Hematopoietic multipotent progenitor cell treated with erythropoietin and hydrocortisone succinate and interleukin-3 and kit ligand, for 17 days (in vitro differentiated cells): ENCODE data around the gene RELL2.
"Not testable (repeated sequence)": the region's sequence is repeated elsewhere in the genome, so short reads cannot be mapped to it uniquely, and the experiment has no call there.

ENCODE experiments used
- DNase-seq: peaks from one replicate; pipeline ENCODE4 v3.0.0-alpha.2; 2015; ENCODE audit warnings: low spot score

Gene RELL2, protein sequence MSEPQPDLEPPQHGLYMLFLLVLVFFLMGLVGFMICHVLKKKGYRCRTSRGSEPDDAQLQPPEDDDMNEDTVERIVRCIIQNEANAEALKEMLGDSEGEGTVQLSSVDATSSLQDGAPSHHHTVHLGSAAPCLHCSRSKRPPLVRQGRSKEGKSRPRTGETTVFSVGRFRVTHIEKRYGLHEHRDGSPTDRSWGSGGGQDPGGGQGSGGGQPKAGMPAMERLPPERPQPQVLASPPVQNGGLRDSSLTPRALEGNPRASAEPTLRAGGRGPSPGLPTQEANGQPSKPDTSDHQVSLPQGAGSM

DNA sequence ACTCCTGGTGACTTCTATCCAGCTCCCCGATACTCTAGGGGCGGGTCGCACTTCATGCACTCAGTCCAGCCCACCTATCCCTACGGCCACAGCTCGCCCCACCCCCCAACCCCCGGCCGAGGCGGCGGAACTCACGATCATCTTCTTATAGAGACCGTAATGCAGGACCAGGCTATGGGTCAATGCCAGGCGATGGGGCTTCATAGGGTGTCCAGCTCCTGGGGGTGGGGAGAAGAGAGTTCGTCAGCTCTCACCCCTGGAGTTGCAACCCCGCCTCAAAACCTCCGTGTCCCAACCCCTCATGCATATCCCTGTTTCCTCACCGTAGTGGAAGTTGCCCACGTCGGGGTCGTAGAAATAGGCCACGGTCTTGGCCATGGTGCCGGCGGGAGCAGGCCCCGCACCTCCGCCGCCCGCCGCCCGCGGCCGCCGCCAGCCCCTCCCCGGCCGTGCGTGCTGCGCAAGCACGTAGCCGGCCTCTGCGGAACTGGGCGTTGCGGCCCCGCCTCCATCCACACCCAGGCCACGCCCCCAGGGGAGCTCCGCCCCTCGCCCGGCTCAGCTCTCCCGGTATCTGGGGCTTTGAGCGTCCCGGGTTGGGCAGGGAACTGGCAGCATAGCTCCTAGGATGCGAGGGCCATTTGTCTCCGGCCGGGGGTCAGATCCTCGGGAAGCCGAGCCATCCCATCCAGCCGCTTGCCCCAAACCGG lies at the start of gene RELL2, which contains the start of gene HDAC3:
Gene RELL2 (plus strand): TSS at position 585 of the 710 bp plus-strand sequence. CDS start 1,229 bp downstream, outside the sequence.
Gene HDAC3 (minus strand): TSS at position 437 of the 710 bp plus-strand sequence. CDS start 59 bp downstream, at position 378.
- DNase-seq: peak; percentile 94

DNA sequence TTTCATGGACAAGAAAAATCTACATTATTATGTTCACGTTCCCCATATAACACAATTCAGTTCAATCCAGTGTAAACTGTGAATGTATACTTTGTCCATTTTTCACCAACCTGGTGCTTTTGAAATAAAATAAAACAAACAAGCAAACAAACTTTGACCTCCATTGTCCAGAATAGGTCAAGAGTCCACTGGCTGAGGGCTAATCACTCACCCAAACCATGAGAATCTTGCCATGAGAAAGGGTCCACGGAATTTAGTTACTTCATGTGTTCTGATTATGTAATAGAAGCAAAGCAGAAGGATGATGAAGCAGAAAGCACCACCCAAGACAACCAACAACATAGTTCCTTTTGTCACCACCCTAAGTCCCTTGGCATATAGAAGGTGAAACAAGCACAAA lies 46.7 kb upstream of the RELL2 start:
- DNase-seq: no peak

DNA sequence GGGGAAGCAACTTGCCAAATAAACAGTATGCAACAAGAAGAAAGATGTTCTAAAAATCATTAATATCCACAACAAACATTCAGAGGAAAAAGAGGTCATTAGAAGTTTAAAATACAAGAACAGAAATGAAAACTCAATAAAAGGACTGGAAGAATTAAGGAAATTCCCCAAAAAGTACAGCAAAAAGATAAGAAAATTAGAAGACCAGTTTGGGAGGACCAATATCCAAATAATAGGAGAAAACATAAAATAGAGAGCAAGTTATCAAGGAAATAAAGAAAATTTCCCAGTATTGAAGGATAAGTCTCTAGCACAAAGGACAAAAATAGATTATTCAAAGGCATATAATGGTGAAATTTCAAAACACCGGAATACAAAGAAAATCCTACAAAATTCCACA lies 39.9 kb upstream of the RELL2 start:
- DNase-seq: no peak

DNA sequence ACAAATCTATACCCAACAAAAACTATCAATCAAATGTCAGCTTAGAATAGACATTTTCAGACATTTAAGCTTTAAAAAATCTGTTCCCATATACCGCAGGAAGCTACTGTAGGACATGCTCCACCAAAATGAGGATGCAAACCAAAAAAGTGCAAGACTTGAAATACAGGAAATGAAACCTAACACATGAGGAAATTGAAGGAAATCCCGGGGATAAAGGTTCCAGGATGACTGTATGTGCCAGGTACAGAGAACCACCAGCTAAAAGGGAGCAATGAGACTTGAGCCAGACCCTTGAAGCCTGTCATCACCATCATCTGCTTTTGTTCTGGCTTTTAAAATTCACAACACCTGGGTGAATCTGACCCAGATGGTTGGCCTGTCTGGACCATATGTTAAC lies 39.4 kb upstream of the RELL2 start:
- DNase-seq: no peak

DNA sequence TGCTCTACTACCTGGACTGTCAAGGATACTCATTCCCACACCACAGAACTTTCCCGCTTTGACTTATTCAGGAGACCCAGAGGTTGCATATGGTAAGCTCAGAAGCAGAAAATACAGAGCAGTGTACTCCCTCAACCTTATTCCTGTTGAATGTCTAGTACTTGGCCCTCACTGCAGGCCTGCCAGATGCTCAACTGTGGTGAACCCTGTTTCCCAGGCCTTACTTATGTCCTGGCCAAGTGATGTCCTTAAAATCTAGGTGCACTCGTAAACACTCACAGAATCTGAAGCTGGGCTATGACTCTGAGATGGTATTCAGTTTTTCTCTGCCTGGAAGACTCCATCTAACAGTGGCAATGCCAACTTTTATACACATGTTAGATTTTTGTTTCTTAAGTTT lies 39.0 kb upstream of the RELL2 start:
- DNase-seq: no peak

DNA sequence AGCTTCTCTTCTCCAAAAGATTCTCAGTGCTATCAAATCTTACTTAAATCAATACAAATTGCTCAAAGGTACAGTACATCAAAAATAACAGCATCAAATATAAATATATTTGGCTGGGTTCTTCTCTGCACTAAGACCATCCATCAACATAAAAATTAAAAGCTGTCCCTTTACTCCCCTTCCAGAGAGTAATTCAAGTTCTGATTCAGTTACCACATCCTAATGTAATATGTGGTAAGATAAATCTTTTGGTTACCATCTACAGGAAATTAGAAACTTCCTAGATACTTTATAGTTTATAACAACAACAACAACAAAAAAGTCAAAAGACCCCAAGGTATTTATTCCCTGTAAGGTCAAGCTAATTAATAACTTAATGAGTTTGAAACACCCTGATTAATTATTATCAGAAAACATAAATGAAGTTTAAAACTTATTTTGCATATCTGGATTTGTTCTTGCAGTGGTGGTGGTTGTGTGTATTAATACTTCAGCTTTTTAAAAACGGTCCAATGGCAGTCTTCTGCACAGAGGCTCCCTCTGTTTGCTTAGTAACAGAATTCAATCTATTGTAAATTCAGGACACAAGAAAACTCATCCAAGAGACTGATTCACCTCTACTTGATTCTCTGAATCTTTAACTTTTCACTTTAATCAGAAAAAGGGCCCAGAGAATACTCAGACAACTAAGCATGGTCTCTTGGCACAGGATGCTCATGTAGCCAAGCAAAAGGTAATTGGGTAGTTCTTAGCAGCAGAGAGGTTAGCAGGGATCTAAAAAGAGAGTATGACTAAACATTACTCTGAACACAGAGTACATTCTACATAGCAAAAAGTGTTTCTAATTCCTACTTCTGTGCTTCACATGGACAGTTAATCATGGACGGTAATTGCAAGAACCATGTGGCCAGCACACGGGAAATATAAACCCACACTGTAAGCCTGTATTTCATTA lies 38.1 kb upstream of the RELL2 start:
- no peak for DNase-seq

DNA sequence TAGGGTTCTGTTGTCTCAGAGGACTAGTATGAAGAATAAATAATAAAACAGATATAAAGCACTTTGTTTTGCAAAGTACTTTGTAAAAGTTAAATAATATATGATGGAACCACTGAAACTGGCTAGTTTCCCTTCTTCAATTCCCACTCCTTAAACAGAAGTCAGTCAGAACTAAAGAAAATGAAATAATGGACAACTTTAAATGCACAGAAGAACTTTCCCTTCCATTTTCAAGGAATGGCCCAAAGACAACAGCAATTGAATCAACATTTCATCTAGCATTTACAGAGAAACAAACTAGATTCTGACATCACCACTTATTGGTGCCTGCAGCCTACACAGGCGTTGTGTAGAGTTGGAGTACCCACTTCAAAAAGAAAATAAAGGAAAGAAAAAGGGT lies 34.2 kb upstream of the RELL2 start:
- no peak for DNase-seq

DNA sequence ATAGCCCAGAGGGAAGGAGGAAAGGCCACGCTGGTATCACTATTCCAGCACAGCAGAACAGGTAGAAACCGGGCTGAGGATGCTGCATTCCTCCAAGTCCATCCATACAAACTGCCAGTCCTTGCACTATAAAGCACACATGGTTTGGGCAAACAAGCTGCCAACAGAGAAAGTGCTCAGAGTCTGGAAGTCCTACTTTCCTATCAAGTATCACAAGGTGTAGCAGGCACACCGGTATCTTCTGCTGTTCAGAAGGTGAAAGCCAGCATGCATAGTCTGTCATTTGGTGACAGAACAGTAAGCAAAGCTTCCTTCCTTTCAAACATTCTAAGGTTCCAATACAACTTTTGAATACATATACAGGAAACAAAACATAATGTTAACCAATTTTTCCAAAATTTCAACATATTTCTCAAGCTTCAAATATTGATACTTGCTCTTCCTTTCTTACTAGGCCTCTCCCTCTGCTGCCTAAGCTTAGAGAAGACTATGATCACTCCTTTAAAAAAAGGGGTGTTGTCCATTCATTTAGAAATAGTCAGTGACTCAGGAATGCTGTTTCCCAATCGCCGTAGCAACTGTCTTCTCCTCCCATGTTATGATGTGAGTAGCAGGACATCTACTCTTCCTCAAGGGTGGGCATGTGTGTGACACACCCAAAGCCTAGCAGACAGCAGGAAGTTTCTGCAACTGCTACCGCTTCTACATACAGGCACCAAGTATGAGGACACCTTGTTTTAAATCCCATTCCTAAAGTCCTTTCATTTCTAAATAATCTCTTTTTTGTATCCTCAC lies 32.7 kb upstream of the RELL2 start:
- DNase-seq: peak; percentile 67

DNA sequence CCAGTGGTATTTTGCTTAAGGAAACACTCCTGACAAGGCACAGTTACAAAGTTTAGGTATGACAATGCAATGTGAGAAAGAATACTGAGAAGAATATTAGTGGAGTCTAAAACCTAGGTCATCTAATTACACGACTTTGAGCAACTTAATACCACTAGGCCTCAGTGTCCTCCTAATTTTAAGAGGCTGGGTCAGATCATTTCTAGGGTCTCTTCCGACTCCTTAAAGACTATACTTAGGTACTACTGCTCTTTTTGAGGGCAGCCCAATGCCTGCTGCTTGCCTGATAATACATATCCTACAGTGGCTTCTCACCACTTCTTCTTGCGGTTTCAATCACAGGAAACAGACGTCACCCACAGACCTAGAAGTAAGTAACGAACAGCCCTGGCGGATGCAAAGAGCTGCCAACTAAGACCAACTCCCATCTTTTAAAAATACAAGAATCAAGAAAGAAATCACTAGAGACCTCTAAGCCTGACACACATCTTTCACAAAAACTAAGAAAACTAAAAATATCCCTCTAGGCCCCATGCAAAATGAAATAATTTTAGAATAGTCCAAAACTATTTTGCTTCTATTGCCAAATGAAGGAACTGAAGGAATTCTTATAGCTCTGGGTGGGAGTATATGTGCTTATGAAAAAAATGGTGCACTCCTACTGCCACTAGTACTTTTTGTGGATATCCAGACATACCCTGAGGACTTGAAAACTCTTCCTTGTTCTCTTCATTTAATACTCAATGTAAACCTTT lies 31.1 kb upstream of the RELL2 start:
- peak; percentile 42 for DNase-seq

DNA sequence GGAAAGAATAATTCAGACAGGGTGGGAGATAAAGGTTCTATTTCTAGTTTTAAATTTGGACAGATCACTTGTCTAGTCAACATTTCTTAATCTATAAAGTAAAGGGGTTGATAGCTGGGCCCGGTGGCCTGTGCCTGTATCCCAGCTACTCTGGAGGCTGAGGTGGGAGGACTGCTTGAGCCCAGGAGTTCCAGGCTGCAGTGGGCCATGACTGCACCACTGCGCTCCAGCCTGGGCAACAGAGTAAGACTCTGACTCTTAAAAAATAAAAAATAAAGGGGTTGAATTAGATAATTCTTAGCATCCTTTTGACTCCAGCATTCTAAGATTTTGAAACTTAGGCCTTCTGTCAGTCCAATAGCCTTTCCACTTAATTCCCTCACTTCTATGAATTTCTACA lies 28.8 kb upstream of the RELL2 start:
- no peak for DNase-seq

DNA sequence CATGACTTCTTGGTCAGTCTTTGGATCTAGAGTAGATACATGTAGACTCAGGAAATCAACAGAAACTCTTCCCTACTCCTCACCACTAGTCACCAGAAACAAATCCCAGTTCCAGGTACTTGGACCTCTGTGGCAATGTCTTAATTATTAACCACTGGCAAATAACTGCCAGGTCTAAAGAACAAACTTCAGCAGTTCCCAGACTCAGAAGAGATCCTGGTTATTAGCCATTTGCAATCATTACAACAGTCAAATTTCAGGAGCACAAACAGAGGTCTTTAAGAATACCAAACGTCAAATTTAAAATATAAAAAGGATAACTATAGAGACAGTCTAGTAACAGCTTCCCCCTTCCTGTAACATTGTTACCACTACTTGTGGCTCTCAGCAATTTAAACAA lies 28.2 kb upstream of the RELL2 start:
- no peak for DNase-seq

DNA sequence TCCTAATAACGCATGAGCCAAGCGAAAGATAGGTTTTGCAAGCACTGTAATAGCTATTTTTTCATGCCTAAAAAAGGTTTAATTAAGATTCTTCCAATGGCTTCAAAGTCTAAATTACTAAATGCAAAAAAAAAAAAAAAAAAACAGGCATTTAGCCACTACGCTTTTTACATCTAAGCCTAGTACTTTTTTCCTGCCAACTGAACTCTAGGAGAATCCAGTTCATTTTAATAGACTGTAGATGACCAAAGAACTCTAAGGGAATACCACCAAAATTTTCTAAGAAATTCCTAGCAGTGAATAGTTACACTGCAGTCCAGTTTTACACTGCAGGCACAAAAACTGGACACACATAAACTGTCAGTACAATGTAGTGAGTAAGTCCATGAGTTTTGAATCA lies 27.8 kb upstream of the RELL2 start:
- DNase-seq: no peak

DNA sequence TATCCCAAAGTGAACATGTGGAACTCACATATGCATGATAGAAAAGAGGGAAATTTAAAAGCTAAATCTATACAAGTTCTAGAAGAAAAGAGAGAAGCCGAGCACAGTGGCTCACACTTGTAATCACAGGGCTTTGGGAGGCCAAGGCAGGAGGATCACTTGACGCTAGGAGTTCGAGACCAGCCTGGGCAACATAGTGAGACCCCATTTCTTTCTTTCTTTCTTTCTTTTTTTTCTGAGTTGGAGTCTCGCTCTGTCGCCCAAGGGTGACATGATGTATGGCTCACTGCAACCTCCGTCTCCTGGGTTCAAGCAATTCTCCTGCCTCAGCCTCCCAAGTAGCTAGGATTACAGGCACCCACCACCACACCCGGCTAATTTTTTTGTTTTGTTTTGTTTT lies 26.9 kb upstream of the RELL2 start:
- not testable (repeated sequence) for DNase-seq

DNA sequence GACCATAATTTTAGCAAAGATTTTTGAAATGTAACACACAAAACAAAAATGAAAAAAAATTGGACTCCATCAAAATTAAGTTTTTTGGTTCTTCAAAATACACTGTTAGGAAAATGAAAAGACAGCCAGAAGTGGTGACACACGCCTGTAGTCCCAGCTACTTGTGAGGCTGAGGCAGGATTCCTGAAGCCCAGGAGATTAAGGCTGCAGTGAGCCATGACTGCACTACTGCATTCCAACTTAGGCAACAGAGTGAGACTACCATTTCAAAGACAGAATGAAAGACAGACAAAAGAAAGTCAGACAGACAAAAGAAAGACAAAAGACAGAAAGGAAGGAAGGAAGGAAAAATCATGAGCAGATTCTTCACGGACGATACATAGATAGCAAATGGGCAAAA lies 25.5 kb upstream of the RELL2 start:
- no peak for DNase-seq

DNA sequence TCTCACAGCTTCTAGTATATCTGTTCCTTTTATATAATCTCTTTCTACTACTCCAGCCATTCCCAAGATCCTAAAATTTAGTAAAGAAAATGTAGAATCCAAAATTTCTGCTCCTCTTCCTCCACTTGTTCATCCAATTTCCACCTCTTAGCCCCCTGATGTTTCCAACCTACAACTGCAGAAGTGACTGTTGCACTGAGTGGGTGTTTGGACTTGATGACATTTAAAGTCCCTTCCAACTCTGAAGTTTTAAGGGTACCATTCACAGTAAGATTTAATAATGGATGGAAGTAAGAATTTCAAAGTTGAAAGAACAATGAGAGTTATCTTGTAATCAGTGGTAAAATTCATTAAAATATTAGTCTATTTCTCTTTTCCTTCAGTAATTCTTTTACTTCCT lies 23.5 kb upstream of the RELL2 start:
- no peak for DNase-seq

DNA sequence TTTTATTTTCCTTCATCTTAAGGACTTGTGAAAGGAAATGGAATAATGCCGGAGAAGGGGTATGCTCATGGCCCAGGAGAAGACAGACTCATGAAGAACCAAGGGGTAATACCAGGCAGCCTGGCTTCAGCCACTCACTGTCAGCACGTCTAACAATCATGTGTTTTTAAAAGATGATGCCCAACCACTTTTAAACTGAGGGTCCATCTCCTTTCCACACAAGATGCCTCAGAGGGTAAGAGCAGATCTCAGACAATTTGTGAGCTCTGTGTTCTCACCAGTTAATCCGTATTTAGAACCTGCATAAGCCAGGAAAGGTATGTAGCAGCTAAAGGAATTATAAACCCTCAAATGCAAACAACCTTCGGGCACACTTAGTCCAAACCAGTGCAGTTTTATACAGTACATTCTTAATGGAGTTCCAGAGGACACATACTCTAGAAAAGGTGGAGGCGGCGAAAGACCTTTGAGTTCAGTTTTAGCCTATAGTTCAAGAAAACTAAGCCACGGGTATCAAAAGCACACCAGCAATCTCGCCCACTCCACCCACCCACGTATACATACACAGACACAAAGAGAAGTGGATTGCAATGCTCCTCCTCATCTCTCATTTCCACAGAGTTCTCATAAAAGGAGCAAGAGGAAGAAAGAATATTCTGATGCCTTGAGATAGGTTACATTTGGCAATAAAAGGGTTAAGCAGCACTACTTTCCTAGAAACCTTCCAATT lies 20.6 kb upstream of the RELL2 start:
- DNase-seq: no peak

DNA sequence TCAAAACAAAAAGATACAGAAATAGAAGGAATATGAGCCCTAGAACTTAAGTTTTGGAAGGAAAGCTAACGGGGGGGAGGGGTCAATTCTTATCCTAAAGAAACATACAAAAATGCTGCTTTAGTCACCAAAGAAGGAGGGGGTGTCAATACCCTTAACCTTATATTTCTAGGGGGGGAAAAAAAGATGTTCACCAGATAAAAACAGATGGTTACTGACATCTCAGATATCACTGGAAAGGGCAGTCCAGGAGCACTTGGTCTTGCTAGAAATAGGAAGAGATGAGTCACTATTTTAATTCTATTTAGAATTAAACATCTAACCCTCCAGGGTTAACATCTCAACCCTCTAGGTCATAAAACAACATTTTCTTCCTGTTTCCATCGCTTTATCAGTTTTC lies 19.7 kb upstream of the RELL2 start:
- DNase-seq: peak; percentile 47

DNA sequence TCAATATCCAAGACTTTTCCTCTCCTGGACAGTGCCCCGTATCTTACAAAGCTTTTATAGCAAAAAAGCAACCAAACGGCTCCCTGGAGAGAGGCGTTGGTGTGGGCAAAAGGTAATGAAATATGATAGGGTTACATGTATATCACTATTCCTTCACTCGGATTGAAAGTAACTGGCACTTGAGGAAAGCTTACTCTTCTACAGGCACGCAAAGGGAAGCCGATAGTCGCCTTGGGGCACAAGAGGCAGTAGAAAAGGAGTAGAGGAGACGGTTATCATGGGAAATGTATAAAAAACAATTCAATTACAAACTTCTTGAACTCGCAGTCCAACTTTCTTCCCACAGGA lies 19.1 kb upstream of the RELL2 start:
- no peak for DNase-seq

DNA sequence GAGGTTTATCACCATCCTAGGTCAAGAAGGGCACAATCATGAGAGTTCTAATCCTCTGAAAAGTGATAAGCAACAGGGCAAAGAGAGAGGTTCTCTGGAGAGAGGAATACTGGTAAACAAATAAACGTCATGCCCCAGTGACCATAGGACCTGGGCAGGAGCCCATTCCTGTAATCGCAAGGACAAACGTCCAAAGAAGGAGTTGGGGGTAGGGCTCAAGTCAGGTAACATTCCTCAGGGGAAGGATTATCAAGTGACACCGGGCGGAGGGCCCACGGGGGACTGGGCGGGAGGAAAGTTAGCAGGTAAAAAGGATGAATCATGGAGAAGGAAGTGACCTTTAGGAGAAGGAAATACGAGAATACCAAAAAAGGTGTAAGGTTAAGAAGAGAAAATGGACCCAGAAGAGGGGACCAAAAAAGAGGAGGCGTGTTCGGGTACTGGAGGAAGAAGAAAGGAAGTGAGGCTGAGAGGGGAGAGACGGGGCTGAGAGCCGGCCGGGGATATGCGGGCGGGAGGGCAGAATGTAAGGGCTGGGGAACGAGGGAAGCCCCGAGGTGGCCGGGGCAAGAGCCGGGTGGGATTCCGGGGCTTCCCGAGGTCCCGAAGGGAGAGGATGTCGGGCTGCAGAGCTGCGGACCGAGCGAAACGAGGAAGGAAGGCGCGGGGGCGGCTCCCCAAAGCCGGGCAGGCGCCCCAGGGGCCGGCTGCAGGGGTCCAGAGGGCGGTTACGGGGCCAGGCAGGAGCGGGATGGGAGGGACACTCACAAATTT lies 18.6 kb upstream of the RELL2 start:
- peak; percentile 70 for DNase-seq
